Lower leg skin (tissue), 4 donors: Measurements from ENCODE around the gene GDF7. TPM values are rescaled to one million over a fixed set of nuclear protein-coding genes. Genes with fewer than 3 reads are reported as not detected.
"Not testable (repeated sequence)": the region's sequence is repeated elsewhere in the genome, so short reads cannot be mapped to it uniquely, and the experiment has no call there.

ENCODE experiments used
- DNase-seq, 2 donors: peaks; one replicate each; pipeline ENCODE4 v3.0.0-alpha.2; 2019; ENCODE audit warnings: low spot score in 2 of 2
- H3K4me3 ChIP-seq: fragments of 200-600 bp; sonication (generic); 2 replicates; pipeline ENCODE4 v1.5.1; 2017; ENCODE audit warnings: mild to moderate bottlenecking, low read depth; ENCODE audit not compliant: poor library complexity, severe bottlenecking
- POLR2A ChIP-seq, 2 donors: fragments of 450-650 bp; IDR thresholded peaks; one replicate each; pipeline ENCODE4 v1.6.1; 2016 to 2017; ENCODE audit warnings: antibody characterized with exemption in 2 of 2, mild to moderate bottlenecking in 1 of 2, moderate library complexity in 1 of 2
- WGBS, 2 donors: methylation state at CpG; one replicate each; pipeline ENCODE4 v1.1.5; 2018; 5-methylcytosine and 5-hydroxymethylcytosine counted together
- intact Hi-C: fragments of 100-400 bp; cut with DNase I; formaldehyde crosslinking; loops from one replicate; pipeline ENCODE4 v1.15.0; 2023; ENCODE audit warnings: low total_unique reads
- total RNA-seq, 4 donors: library from RNA; depleted of rRNA; stranded (reverse); fragments of >200 nt; gene quantifications; one replicate each; pipeline ENCODE4 v1.1.0, GENCODE V29; 2016
- TF ChIP-seq, protein P1 (sequence below), 3 donors: fragments of 450-650 bp; IDR thresholded peaks; one replicate each; pipeline ENCODE4 v1.5.1; 2016; ENCODE audit warnings: antibody characterized with exemption in 3 of 3, mild to moderate bottlenecking in 3 of 3, moderate library complexity in 2 of 3

The GDF7 gene
- total RNA-seq, 4 donors from 2014 or later = 0.80 to 3.7 (median 2.4) TPM

DNA sequence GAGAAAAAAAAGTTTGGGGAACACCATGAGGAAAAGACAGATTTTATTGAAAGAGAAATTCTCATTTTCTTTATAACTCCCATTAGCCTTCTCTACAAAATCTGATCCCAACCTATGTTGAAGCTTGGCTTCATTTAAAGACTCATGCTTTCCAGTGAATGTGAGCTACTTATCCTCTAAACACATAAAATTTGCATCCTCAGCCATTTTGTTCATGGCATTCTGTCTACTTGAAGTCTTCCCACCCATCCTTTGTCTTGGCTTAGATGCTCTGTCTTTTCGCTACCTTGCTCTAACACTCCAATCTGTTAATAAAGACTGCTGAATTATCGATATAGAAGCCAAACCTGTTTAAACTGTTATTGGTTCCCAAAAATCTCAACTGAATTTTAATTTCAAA is 39.3 kb downstream of the GDF7 start:
- no peak for DNase-seq
- WGBS, 2 donors = 97 to 99% methylated on average over 2 of the region's 2 CpGs
- no peak for TF ChIP-seq POLR2A (IDR thresholded peaks at IDR 0.05)
- TF ChIP-seq, protein P1, sequence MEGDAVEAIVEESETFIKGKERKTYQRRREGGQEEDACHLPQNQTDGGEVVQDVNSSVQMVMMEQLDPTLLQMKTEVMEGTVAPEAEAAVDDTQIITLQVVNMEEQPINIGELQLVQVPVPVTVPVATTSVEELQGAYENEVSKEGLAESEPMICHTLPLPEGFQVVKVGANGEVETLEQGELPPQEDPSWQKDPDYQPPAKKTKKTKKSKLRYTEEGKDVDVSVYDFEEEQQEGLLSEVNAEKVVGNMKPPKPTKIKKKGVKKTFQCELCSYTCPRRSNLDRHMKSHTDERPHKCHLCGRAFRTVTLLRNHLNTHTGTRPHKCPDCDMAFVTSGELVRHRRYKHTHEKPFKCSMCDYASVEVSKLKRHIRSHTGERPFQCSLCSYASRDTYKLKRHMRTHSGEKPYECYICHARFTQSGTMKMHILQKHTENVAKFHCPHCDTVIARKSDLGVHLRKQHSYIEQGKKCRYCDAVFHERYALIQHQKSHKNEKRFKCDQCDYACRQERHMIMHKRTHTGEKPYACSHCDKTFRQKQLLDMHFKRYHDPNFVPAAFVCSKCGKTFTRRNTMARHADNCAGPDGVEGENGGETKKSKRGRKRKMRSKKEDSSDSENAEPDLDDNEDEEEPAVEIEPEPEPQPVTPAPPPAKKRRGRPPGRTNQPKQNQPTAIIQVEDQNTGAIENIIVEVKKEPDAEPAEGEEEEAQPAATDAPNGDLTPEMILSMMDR (IDR thresholded peaks at IDR 0.05) = no peak
- no peak overlapping the region for H3K4me3 ChIP-seq
- intact Hi-C loops = no loop called here

GRCh38 chr2:20706786-20707185 is 39.8 kb downstream of the GDF7 start:
- intact Hi-C loops = no loop called here

DNA sequence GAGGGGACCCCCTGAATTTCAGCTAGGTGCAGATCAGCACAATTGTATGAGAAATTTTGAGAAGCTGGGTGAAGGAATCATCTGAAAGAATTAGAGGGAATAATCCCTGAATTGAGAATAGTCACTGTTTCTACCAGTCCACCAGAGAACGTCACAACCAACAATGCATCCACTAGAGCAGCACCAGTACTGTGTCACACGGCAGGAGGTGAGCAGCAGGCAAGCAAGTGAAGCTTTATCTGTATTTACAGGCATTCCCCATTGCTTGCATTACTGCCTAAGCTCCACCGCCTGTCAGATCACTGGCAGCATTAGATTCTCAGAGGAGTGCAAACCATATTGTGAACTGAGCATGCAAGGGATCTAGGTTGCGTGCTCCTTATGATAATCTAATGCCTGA is 40.7 kb downstream of the GDF7 start:
- WGBS, 2 donors = 98% methylated on average over 4 of the region's 4 CpGs
- H3K4me3 ChIP-seq = no peak overlapping the region
- intact Hi-C loops = no loop called here
- DNase-seq = no peak
- TF ChIP-seq, protein P1 (IDR thresholded peaks at IDR 0.05) = no peak
- TF ChIP-seq POLR2A (IDR thresholded peaks at IDR 0.05) = no peak

More at GRCh38 chr2:20706786-20707185, 39.8 kb downstream of the GDF7 start:
- no peak for DNase-seq
- no peak overlapping the region for H3K4me3 ChIP-seq
- WGBS, 2 donors = 92 to 97% methylated on average over 3 of the region's 3 CpGs
- TF ChIP-seq, protein P1 (IDR thresholded peaks at IDR 0.05) = no peak
- TF ChIP-seq POLR2A (IDR thresholded peaks at IDR 0.05) = no peak

DNA sequence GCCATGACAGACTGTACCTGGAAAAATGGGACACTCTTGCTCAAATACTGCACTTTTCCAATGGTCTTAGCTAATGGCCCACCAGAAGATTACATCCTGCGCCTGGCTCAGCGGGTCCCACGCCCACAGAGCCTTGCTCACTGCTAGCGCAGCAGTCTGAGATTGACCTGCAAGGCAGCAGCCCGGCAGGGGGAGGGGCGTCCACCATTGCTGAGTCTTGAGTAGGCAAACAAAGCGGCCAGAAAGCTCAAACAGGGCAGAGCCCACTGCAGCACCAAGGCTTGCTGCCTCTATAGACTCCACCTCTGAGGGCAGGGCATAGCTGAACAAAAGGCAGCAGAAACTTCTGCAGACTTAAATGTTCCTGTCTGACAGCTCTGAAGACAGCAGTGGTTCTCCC is 44.7 kb downstream of the GDF7 start:
- H3K4me3 ChIP-seq, intact Hi-C loops, DNase-seq: not testable (repeated sequence)
- WGBS, 2 donors = 93 to 100% methylated on average over 7 of the region's 7 CpGs

DNA sequence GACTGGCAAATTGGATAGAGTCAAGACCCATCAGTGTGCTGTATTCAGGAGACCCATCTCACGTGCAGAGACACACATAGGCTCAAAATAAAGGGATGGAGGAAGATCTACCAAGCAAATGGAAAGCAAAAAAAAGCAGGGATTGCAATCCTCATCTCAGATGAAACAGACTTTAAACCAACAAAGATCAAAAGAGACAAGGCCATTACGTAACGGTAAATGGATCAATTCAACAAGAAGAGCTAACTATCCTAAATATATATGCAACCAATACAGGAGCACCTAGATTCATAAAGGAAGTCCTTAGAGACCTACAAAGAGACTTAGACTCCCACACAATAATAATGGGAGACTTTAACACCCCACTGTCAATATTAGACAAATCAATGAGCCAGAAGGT is 46.6 kb downstream of the GDF7 start:
- H3K4me3 ChIP-seq, DNase-seq, intact Hi-C loops: not testable (repeated sequence)
- 96 to 98% methylated on average over 3 of the region's 3 CpGs for WGBS, 2 donors

- WGBS, 2 donors = 92 to 98% methylated on average over 2 of the region's 2 CpGs
- DNase-seq, H3K4me3 ChIP-seq, intact Hi-C loops: not testable (repeated sequence)
Observed at GRCh38 chr2:20714412-20714811, 47.5 kb downstream of the GDF7 start.

GRCh38 chr2:20716164-20716563 is 49.2 kb downstream of the GDF7 start:
- DNase-seq, intact Hi-C loops, H3K4me3 ChIP-seq: not testable (repeated sequence)
- WGBS, 2 donors = 95% methylated on average over 3 of the region's 3 CpGs

GRCh38 chr2:20717641-20718040 is 50.7 kb downstream of the GDF7 start:
- intact Hi-C loops = no loop called here
- DNase-seq = no peak
- H3K4me3 ChIP-seq = no peak overlapping the region
- 83 to 87% methylated on average over 1 of the region's 1 CpG for WGBS, 2 donors
- TF ChIP-seq, protein P1 (IDR thresholded peaks at IDR 0.05) = no peak
- TF ChIP-seq POLR2A (IDR thresholded peaks at IDR 0.05) = no peak
